Adipocyte (in vitro differentiated cells): ENCODE measurements around the gene RGS19.
"Not testable (repeated sequence)": the region's sequence is repeated elsewhere in the genome, so short reads cannot be mapped to it uniquely, and the experiment has no call there.

Source experiments
- DNase-seq: peaks from one replicate; pipeline ENCODE4 v3.0.0-alpha.2; 2015; ENCODE audit warnings: low read depth
- H3K27me3 ChIP-seq: replicated peaks from 2 replicates; pipeline ENCODE4 v1.7.0; 2013; ENCODE audit warnings: mild to moderate bottlenecking, low read length, moderate library complexity; ENCODE audit not compliant: control insufficient read depth, insufficient read depth
- H3K36me3 ChIP-seq: 2 replicates; pipeline ENCODE4 v1.7.0; 2013; ENCODE audit warnings: low read length, mild to moderate bottlenecking, moderate library complexity; ENCODE audit not compliant: control insufficient read depth, insufficient read depth, severe bottlenecking
- H3K4me1 ChIP-seq: 2 replicates; pipeline ENCODE4 v1.7.0; 2013; ENCODE audit warnings: mild to moderate bottlenecking, low read length, moderate library complexity; ENCODE audit not compliant: control insufficient read depth, insufficient read depth
- H3K4me3 ChIP-seq: 2 replicates; pipeline ENCODE4 v1.7.0; 2013; ENCODE audit warnings: mild to moderate bottlenecking, low read length, moderate library complexity
- H3K9ac ChIP-seq: 2 replicates; pipeline ENCODE4 v1.7.0; 2013; ENCODE audit warnings: mild to moderate bottlenecking, low read length, moderate library complexity
- H3K9me3 ChIP-seq: 2 replicates; pipeline ENCODE4 v1.7.0; 2013; ENCODE audit warnings: mild to moderate bottlenecking, low read length, moderate library complexity; ENCODE audit not compliant: control insufficient read depth

The RGS19 gene

GRCh38 chr20:64088586-64088985, 9.3 kb upstream of the RGS19 start:
- H3K9ac ChIP-seq, H3K9me3 ChIP-seq, H3K4me1 ChIP-seq, DNase-seq, H3K4me3 ChIP-seq, H3K36me3 ChIP-seq: not testable (repeated sequence)
- H3K27me3 ChIP-seq, result peaks cover 47% of the 10 kb centered on the region

GRCh38 chr20:64087226-64087825, 8.0 kb upstream of the RGS19 start:
- not testable (repeated sequence) for H3K9ac ChIP-seq, H3K36me3 ChIP-seq, H3K9me3 ChIP-seq, DNase-seq, H3K4me3 ChIP-seq, H3K4me1 ChIP-seq
- peaks cover 52% of the 10 kb centered on the region for H3K27me3 ChIP-seq

GRCh38 chr20:64086801-64087200, 7.5 kb upstream of the RGS19 start:
- Histone ChIP-seq H3K27me3 (peaks cover 55% of the 10 kb centered on the region), H3K9ac (no peak overlapping the region), H3K4me1 (peaks cover 6% of the 10 kb centered on the region), H3K9me3 (no peaks in the 10 kb centered on the region), H3K36me3 (no peaks in the 10 kb centered on the region), H3K4me3 (no peak overlapping the region)
- DNase-seq, result no peak

- DNase-seq, result no peak
- no peak overlapping the region for H3K9ac ChIP-seq
- peaks cover 49% of the 10 kb centered on the region for H3K27me3 ChIP-seq
- H3K4me1 ChIP-seq, result peaks cover 11% of the 10 kb centered on the region
- H3K4me3 ChIP-seq, result no peak overlapping the region
- no peaks in the 10 kb centered on the region for H3K36me3 ChIP-seq
- H3K9me3 ChIP-seq, result no peaks in the 10 kb centered on the region
These were observed 5.4 kb upstream of the RGS19 start for GRCh38 chr20:64084685-64085152.

- H3K36me3 ChIP-seq, result no peaks in the 10 kb centered on the region
- H3K9me3 ChIP-seq, result no peaks in the 10 kb centered on the region
- peaks cover 46% of the 10 kb centered on the region for H3K27me3 ChIP-seq
- H3K9ac ChIP-seq, result no peak within 1 kb of the TSS
- H3K4me1 ChIP-seq, result peaks cover 12% of the 10 kb centered on the region
- no peak for DNase-seq
- peak within 1 kb of the TSS; percentile 71 for H3K4me3 ChIP-seq
These were observed 4.7 kb upstream of the RGS19 start, which contains the start of gene LKAAEAR1 for GRCh38 chr20:64083804-64084684. TSS of gene LKAAEAR1 (minus strand) at chr20:64084398. CDS start at chr20:64084219, 179 bp downstream.

GRCh38 chr20:64083378-64083803, 4.1 kb upstream of the RGS19 start:
- Histone ChIP-seq H3K4me3 (peak overlapping the region; percentile 71), H3K9ac (no peak overlapping the region), H3K36me3 (no peaks in the 10 kb centered on the region), H3K4me1 (peaks cover 19% of the 10 kb centered on the region), H3K27me3 (peaks cover 42% of the 10 kb centered on the region), H3K9me3 (no peaks in the 10 kb centered on the region)
- DNase-seq, result peak; percentile 85

- Histone ChIP-seq H3K9ac (no peak overlapping the region), H3K36me3 (no peaks in the 10 kb centered on the region), H3K27me3 (peaks cover 40% of the 10 kb centered on the region), H3K4me3 (peak overlapping the region; percentile 47), H3K4me1 (peaks cover 23% of the 10 kb centered on the region), H3K9me3 (no peaks in the 10 kb centered on the region)
- no peak for DNase-seq
These were observed 3.6 kb upstream of the RGS19 start for GRCh38 chr20:64082820-64083377.

- no peak overlapping the region for H3K9ac ChIP-seq
- H3K27me3 ChIP-seq, result peaks cover 35% of the 10 kb centered on the region
- no peaks in the 10 kb centered on the region for H3K9me3 ChIP-seq
- H3K4me1 ChIP-seq, result peaks cover 23% of the 10 kb centered on the region
- no peak for DNase-seq
- H3K36me3 ChIP-seq, result no peaks in the 10 kb centered on the region
- no peak overlapping the region for H3K4me3 ChIP-seq
These were observed 2.9 kb upstream of the RGS19 start for GRCh38 chr20:64082126-64082731.

GRCh38 chr20:64081624-64081964, 2.3 kb upstream of the RGS19 start:
- Histone ChIP-seq H3K4me1 (peaks cover 23% of the 10 kb centered on the region), H3K4me3 (no peak overlapping the region), H3K9ac (no peak overlapping the region), H3K36me3 (no peaks in the 10 kb centered on the region), H3K27me3 (peaks cover 35% of the 10 kb centered on the region), H3K9me3 (no peaks in the 10 kb centered on the region)
- no peak for DNase-seq

- Histone ChIP-seq H3K9ac (no peak overlapping the region), H3K4me3 (no peak overlapping the region), H3K9me3 (no peaks in the 10 kb centered on the region), H3K36me3 (no peaks in the 10 kb centered on the region), H3K27me3 (peaks cover 31% of the 10 kb centered on the region), H3K4me1 (peaks cover 23% of the 10 kb centered on the region)
- DNase-seq, result no peak
These were observed 1.7 kb upstream of the RGS19 start for GRCh38 chr20:64080813-64081623.
